ENCODE data around the gene ST3GAL3. TPM values are rescaled to one million over a fixed set of nuclear protein-coding genes. Genes with fewer than 3 reads are reported as not detected.
"Not testable (repeated sequence)": the region's sequence is repeated elsewhere in the genome, so short reads cannot be mapped to it uniquely, and the experiment has no call there.

The ST3GAL3 gene
- total RNA-seq, 1 donor, result 16.8 TPM

DNA sequence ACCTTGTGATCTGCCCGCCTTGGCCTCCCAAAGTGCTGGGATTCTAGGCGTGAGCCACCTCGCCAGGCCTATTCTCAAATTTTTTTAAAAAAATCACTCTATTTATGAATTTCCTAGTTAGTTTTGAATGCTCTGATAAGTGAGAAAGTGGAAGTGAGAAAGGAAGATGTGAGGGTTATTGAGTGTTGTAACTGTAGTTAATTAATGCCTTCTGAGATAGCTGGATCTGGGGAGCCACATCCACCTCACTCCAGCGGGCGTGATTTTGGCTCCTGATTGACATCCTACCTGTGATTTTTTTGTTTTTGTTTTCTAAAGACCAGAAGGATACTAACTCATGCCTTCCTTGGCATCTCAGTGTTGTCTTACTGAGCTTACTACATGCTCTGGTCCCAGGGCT is 65.6 kb downstream of the ST3GAL3 start:
- DNase-seq (ENCODE audit: low read depth), result no peak
- H3K4me3 ChIP-seq (ENCODE audit: low read depth, low read length), result no peak overlapping the region
- TF ChIP-seq, protein P1, sequence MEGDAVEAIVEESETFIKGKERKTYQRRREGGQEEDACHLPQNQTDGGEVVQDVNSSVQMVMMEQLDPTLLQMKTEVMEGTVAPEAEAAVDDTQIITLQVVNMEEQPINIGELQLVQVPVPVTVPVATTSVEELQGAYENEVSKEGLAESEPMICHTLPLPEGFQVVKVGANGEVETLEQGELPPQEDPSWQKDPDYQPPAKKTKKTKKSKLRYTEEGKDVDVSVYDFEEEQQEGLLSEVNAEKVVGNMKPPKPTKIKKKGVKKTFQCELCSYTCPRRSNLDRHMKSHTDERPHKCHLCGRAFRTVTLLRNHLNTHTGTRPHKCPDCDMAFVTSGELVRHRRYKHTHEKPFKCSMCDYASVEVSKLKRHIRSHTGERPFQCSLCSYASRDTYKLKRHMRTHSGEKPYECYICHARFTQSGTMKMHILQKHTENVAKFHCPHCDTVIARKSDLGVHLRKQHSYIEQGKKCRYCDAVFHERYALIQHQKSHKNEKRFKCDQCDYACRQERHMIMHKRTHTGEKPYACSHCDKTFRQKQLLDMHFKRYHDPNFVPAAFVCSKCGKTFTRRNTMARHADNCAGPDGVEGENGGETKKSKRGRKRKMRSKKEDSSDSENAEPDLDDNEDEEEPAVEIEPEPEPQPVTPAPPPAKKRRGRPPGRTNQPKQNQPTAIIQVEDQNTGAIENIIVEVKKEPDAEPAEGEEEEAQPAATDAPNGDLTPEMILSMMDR (IDR thresholded peaks at IDR 0.05; ENCODE audit: insufficient read depth, low read depth, low read length), result no peak

GRCh38 chr1:43773821-43774220 is 66.5 kb downstream of the ST3GAL3 start:
- no peak for DNase-seq (ENCODE audit: low read depth)
- no peak overlapping the region for H3K4me3 ChIP-seq (ENCODE audit: low read depth, low read length)
- TF ChIP-seq, protein P1 (IDR thresholded peaks at IDR 0.05; ENCODE audit: insufficient read depth, low read depth, low read length), result no peak

GRCh38 chr1:43774359-43774758 is 67.0 kb downstream of the ST3GAL3 start:
- TF ChIP-seq, protein P1 (IDR thresholded peaks at IDR 0.05; ENCODE audit: insufficient read depth, low read depth, low read length), result no peak
- DNase-seq (ENCODE audit: low read depth), result peak; percentile 60

GRCh38 chr1:43776043-43776761 is 68.9 kb downstream of the ST3GAL3 start:
- H3K4me3 ChIP-seq (ENCODE audit: low read depth, low read length), result no peak overlapping the region
- DNase-seq (ENCODE audit: low read depth), result peak; percentile 59
- TF ChIP-seq, protein P1 (IDR thresholded peaks at IDR 0.05; ENCODE audit: insufficient read depth, low read depth, low read length), result no peak

More at GRCh38 chr1:43774359-43774758, 67.0 kb downstream of the ST3GAL3 start:
- H3K4me3 ChIP-seq (ENCODE audit: low read depth, low read length), result no peak overlapping the region

GRCh38 chr1:43777916-43778315 is 70.6 kb downstream of the ST3GAL3 start:
- H3K4me3 ChIP-seq (ENCODE audit: low read depth, low read length); DNase-seq (ENCODE audit: low read depth): not testable (repeated sequence)

GRCh38 chr1:43779266-43779665 is 71.9 kb downstream of the ST3GAL3 start:
- no peak for DNase-seq (ENCODE audit: low read depth)
- TF ChIP-seq, protein P1 (IDR thresholded peaks at IDR 0.05; ENCODE audit: insufficient read depth, low read depth, low read length), result peak; percentile 4
- H3K4me3 ChIP-seq (ENCODE audit: low read depth, low read length), result no peak overlapping the region

DNA sequence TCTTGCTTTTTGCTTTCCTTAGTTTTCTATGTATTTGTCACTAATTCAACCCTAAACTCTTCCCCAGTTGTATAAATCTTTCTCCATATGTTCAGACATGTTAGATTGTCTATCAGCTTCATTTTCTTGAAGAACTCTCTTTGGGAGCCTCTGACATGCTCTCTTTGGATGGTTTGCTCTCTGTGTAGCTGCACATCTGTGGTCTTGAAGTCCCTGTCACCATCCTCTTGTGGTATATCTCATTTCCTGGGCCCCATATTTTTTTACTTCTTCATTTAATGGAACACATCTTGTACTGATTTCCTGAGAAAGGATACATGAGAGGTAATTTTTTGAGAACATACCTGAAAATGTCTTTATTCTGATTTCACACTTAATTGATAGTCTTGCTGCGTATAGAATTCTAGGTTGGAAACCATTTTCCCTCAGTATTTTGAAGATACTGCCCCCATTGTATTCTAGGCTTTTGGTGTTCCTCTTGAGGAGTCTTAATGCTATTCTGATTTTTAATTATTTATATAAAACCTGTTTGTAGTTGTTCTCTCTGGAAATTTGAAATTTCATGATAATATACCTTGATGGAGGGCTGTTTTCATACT is 72.6 kb downstream of the ST3GAL3 start:
- no peak overlapping the region for H3K4me3 ChIP-seq (ENCODE audit: low read depth, low read length)
- TF ChIP-seq, protein P1 (IDR thresholded peaks at IDR 0.05; ENCODE audit: insufficient read depth, low read depth, low read length), result no peak
- DNase-seq (ENCODE audit: low read depth), result no peak

All from fibroblast of villous mesenchyme (primary cell).